ENCODE measurements around the gene TAPBPL. TPM values are rescaled to one million over a fixed set of nuclear protein-coding genes. Genes with fewer than 3 reads are reported as not detected.
"Not testable (repeated sequence)": the region's sequence is repeated elsewhere in the genome, so short reads cannot be mapped to it uniquely, and the experiment has no call there.

Gene TAPBPL
- total RNA-seq, 2 donors from 2014 or later, result 51.2 to 74.2 TPM

- peak; percentile 98 to 99 for DNase-seq
- ATAC-seq, result peak; percentile 90
- intact Hi-C loops (cut with DNase I, micrococcal nuclease), result no loop called here
Observed at GRCh38 chr12:6470375-6471163, 18.7 kb downstream of the TAPBPL start, which contains the start of gene VAMP1. Gene VAMP1, minus strand, starts transcription at chr12:6470677. Its CDS starts 146 bp downstream, at chr12:6470531.

- DNase-seq, result no peak
- no peak for ATAC-seq
- intact Hi-C loops (cut with DNase I, micrococcal nuclease), result no loop called here
Observed at GRCh38 chr12:6471989-6472360, 20.1 kb downstream of the TAPBPL start.

- DNase-seq, result no peak
- intact Hi-C loops (cut with DNase I, micrococcal nuclease), result no loop called here
- ATAC-seq, result no peak
Observed at GRCh38 chr12:6472491-6472890, 20.6 kb downstream of the TAPBPL start.

- DNase-seq; intact Hi-C loops (cut with DNase I, micrococcal nuclease); ATAC-seq: not testable (repeated sequence)
Observed at GRCh38 chr12:6475233-6475975, 23.6 kb downstream of the TAPBPL start.

- no peak for DNase-seq
- intact Hi-C loops (cut with DNase I, micrococcal nuclease), result no loop called here
Observed at GRCh38 chr12:6476489-6476888, 24.6 kb downstream of the TAPBPL start.

GRCh38 chr12:6477601-6478377 is 25.9 kb downstream of the TAPBPL start:
- ATAC-seq; DNase-seq; intact Hi-C loops (cut with DNase I, micrococcal nuclease): not testable (repeated sequence)

More at GRCh38 chr12:6476489-6476888, 24.6 kb downstream of the TAPBPL start:
- ATAC-seq, result no peak

GRCh38 chr12:6478416-6478815 is 26.6 kb downstream of the TAPBPL start:
- intact Hi-C loops (cut with DNase I, micrococcal nuclease), result no loop called here
- DNase-seq (no peak), ATAC-seq (no peak)

- intact Hi-C loops (cut with DNase I, micrococcal nuclease), result no loop called here
- no peak for DNase-seq
- ATAC-seq, result no peak
Observed at GRCh38 chr12:6488240-6488639, 36.4 kb downstream of the TAPBPL start.

- no peak for DNase-seq
- ATAC-seq, result no peak
- intact Hi-C loops (cut with DNase I, micrococcal nuclease), result no loop called here
Observed at GRCh38 chr12:6489449-6489848, 37.6 kb downstream of the TAPBPL start.

GRCh38 chr12:6490673-6491072 is 38.8 kb downstream of the TAPBPL start:
- DNase-seq; intact Hi-C loops (cut with DNase I, micrococcal nuclease); ATAC-seq: not testable (repeated sequence)

GRCh38 chr12:6492838-6493496 is 41.1 kb downstream of the TAPBPL start, which contains the start of gene MRPL51:
Gene MRPL51, minus strand, starts transcription at chr12:6493262. Its CDS starts 126 bp downstream, at chr12:6493136.
- peak; percentile 97 to 99 for DNase-seq
- intact Hi-C loops (cut with DNase I, micrococcal nuclease), result no loop called here

GRCh38 chr12:6493497-6494257 is 41.8 kb downstream of the TAPBPL start, which contains the start of gene NCAPD2:
Gene NCAPD2, plus strand, starts transcription at chr12:6494102. Its CDS starts 997 bp downstream, at chr12:6495099.
- peak; percentile 88 for ATAC-seq
- DNase-seq, result peak; percentile 93 to 97
- intact Hi-C loops (cut with DNase I, micrococcal nuclease), result no loop called here

More at GRCh38 chr12:6492838-6493496, 41.1 kb downstream of the TAPBPL start, which contains the start of gene MRPL51:
- ATAC-seq, result peak; percentile 91

GRCh38 chr12:6494258-6494743 is 42.5 kb downstream of the TAPBPL start:
- ATAC-seq (no peak), DNase-seq (no peak)
- intact Hi-C loops (cut with DNase I, micrococcal nuclease), result no loop called here

GRCh38 chr12:6494968-6495367 is 43.1 kb downstream of the TAPBPL start:
- DNase-seq (no peak), ATAC-seq (no peak)
- intact Hi-C loops (cut with DNase I, micrococcal nuclease), result no loop called here

- intact Hi-C loops (cut with DNase I, micrococcal nuclease); ATAC-seq; DNase-seq: not testable (repeated sequence)
Observed at GRCh38 chr12:6497291-6497690, 45.4 kb downstream of the TAPBPL start.

GRCh38 chr12:6500466-6500865 is 48.6 kb downstream of the TAPBPL start:
- ATAC-seq (no peak), DNase-seq (no peak)
- intact Hi-C loops (cut with DNase I, micrococcal nuclease), result no loop called here
